Fibroblast of villous mesenchyme (primary cell): ENCODE data around the gene AANAT. TPM values are rescaled to one million over a fixed set of nuclear protein-coding genes. Genes with fewer than 3 reads are reported as not detected.
A peak's percentile ranks its signal among the peaks of the same experiment; 100 is the strongest.
"Not testable (repeated sequence)": the region's sequence is repeated elsewhere in the genome, so short reads cannot be mapped to it uniquely, and the experiment has no call there.

ENCODE experiments used
- DNase-seq: peaks from one replicate; pipeline ENCODE4 v3.0.0-alpha.2; 2010; ENCODE audit warnings: low read depth
- H3K4me3 ChIP-seq: 2 replicates; pipeline ENCODE4 v1.5.1; 2011; ENCODE audit warnings: low read depth, mild to moderate bottlenecking, low read length
- total RNA-seq: library from RNA; depleted of rRNA; stranded (reverse); fragments of >200 nt; gene quantifications from 2 replicates; pipeline ENCODE4 v1.2.3, GENCODE V29; 2012
- TF ChIP-seq, protein P1 (sequence below): IDR thresholded peaks from 2 replicates; pipeline ENCODE4 v1.5.1; 2012; ENCODE audit warnings: low read depth, mild to moderate bottlenecking, low read length; ENCODE audit not compliant: insufficient read depth

AANAT gene
- total RNA-seq, 1 donor, result not detected

- H3K4me3 ChIP-seq, result no peak overlapping the region
- no peak for DNase-seq
- TF ChIP-seq, protein P1, sequence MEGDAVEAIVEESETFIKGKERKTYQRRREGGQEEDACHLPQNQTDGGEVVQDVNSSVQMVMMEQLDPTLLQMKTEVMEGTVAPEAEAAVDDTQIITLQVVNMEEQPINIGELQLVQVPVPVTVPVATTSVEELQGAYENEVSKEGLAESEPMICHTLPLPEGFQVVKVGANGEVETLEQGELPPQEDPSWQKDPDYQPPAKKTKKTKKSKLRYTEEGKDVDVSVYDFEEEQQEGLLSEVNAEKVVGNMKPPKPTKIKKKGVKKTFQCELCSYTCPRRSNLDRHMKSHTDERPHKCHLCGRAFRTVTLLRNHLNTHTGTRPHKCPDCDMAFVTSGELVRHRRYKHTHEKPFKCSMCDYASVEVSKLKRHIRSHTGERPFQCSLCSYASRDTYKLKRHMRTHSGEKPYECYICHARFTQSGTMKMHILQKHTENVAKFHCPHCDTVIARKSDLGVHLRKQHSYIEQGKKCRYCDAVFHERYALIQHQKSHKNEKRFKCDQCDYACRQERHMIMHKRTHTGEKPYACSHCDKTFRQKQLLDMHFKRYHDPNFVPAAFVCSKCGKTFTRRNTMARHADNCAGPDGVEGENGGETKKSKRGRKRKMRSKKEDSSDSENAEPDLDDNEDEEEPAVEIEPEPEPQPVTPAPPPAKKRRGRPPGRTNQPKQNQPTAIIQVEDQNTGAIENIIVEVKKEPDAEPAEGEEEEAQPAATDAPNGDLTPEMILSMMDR, result no peak
Observed at GRCh38 chr17:76513306-76513692, 45.9 kb downstream of the AANAT start.

DNA sequence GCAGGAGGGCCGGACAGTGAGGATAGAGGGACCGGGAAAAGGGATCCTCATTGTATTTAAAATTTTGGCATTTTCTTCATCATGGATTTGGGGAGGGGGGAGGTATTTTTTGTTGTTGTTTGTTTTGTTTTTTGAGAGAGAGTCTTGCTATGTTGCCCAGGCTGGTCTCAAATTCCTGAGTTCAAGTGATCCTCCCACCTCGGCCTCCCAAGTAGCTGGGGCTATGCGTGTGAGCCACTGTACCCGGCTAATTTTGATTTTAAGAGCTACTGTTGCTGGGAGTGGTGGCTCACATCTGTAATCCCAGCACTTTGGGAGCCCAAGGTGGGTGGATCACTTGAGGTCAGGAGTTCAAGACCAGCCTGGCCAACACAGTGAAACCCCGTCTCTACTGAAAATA is 47.0 kb downstream of the AANAT start:
- DNase-seq, H3K4me3 ChIP-seq: not testable (repeated sequence)

- TF ChIP-seq, protein P1, result no peak
- peak; percentile 98 for DNase-seq
- peak overlapping the region; percentile 28 for H3K4me3 ChIP-seq
Observed at GRCh38 chr17:76515274-76515949, 48.0 kb downstream of the AANAT start.

DNA sequence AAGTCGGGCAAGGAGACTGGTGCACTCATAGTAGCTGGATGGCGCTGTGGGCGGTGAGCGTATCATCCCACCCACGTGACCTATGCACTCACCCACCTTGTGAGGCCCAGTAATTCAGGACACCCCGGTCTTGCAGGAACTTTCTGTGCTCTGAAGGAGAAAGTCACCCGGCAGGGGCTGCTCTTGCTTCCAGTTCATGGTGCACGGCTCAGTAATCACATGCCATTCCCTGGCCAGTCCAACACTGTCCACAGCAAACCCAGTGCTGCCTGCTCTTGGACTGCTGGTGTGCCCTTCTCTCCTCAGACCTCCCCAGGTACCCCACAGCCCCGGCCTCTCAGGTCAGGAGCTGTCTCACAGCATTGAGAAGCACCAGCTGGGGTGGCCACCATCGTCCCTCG is 50.2 kb downstream of the AANAT start:
- no peak for DNase-seq
- no peak overlapping the region for H3K4me3 ChIP-seq
- TF ChIP-seq, protein P1, result no peak

DNA sequence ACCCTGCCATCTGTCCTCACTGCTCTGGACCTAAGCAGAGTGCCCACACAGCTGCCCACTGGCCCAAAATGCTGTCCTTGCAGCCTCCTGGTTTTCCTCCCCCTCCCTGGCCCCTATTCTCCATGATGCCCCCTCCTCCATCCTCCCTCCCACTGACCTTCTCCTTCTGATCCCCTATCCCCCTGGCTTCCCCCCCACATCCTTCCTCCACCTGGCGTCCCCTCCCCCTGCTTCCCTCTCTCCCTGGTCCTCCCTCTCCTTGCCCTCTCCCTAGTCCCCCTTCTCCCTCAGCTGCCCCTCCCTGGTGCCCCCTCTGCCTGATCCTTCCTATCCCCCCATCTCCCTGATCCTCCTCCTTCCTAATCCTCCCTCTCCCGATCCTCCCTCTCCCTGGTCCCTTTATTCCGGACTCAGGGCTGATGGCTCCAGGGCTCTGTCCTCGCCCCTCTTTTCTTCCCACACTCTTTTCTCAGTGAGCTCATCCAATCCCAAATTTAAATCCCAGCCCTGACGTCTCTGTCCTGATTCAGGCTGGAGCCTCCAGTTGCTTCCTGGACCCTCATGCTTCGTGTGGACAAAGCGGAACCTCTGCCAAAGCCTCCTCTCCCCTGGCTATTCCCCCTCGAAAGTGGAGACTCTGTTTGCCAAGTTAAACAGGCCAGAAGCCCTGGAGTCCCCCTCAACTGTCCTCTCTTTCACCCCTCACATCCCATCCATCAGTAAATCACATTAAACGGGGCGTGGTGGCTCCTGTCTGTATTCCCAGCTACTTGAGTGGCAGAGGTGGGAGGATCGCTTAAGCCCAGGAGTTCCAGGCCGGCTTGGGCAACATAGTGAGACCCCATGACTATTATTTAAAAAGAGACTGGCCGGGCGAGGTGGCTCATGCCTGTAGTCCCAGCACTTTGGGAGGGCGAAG is 51.9 kb downstream of the AANAT start:
- TF ChIP-seq, protein P1, result no peak
- DNase-seq, result no peak
- H3K4me3 ChIP-seq, result no peak overlapping the region

Other genes starting within 250 kb of the AANAT start
- gene RNF157, start 227.1 kb upstream of the AANAT start, total RNA-seq, result 4.7 and 10.0 TPM in 2 replicates
- gene UBALD2, start 202.3 kb upstream of the AANAT start, total RNA-seq, result 5.5 and 5.6 TPM in 2 replicates
- gene QRICH2, start 159.3 kb upstream of the AANAT start, total RNA-seq, result 2.2 and 2.6 TPM in 2 replicates
- gene PRPSAP1, start 113.7 kb upstream of the AANAT start, total RNA-seq, result 48.8 and 55.1 TPM in 2 replicates
- gene SPHK1, start 83.0 kb upstream of the AANAT start, total RNA-seq, result 47.5 and 121 TPM in 2 replicates
- 17.4 and 25.9 TPM in 2 replicates for gene UBE2O, start 14.5 kb upstream of the AANAT start, total RNA-seq
- 13.4 and 14.2 TPM in 2 replicates for gene RHBDF2, start 33.8 kb downstream of the AANAT start, total RNA-seq
- gene CYGB, start 70.1 kb downstream of the AANAT start, total RNA-seq, result 11.7 and 14.2 TPM in 2 replicates
- gene PRCD, start 72.4 kb downstream of the AANAT start, total RNA-seq, result 1.6 and 2.2 TPM in 2 replicates
- 0.86 and 1.9 TPM in 2 replicates for gene ST6GALNAC2, start 118.3 kb downstream of the AANAT start, total RNA-seq
- gene ST6GALNAC1, start 176.2 kb downstream of the AANAT start, total RNA-seq, result not detected in 2 replicates
- 244 and 267 TPM in 2 replicates for gene MXRA7, start 243.4 kb downstream of the AANAT start, total RNA-seq